ENCODE measurements around the gene DDT.

GRCh38 chr22:24023204-24023789 is 49.1 kb upstream of the DDT start:
- TF ChIP-seq EZH2phosphoT487 (IDR thresholded peaks at IDR 0.05; ENCODE audit: insufficient read depth, low read depth) (no peak), EZH2 (IDR thresholded peaks at IDR 0.05; ENCODE audit: insufficient read depth, poor library complexity, severe bottlenecking) (no peak)

All from GM23248 (cell line).